Activated naive CD4-positive, alpha-beta T cell treated with anti-CD3 and anti-CD28 coated beads, Interleukin-2, amount 50 U/mL, for 72 hours (primary cell): ENCODE measurements around the gene NHSL2. TPM values are rescaled to one million over a fixed set of nuclear protein-coding genes. Genes with fewer than 3 reads are reported as not detected.

Experiments
- ATAC-seq, 2 donors: fragments of 150-1000 bp; cut with Tn5 transposase; 2 replicates each; pipeline ENCODE4 v1.10.0; 2021; ENCODE audit warnings: mild to moderate bottlenecking in 2 of 2, moderate library complexity in 2 of 2
- DNase-seq, 2 donors: peaks; one replicate each; pipeline ENCODE4 v3.0.0; 2021 to 2022; ENCODE audit warnings: low spot score in 2 of 2
- H3K27ac Mint-ChIP-seq, 2 donors: one replicate each; pipeline ENCODE4 v1.8.0; 2022; ENCODE audit warnings: mild to moderate bottlenecking in 2 of 2, mixed read lengths in 2 of 2
- H3K36me3 Mint-ChIP-seq, 2 donors: one replicate each; pipeline ENCODE4 v1.8.0; 2022; ENCODE audit warnings: mixed read lengths in 2 of 2
- H3K9me3 Mint-ChIP-seq, 2 donors: one replicate each; pipeline ENCODE4 v1.8.0; 2022; ENCODE audit warnings: mixed read lengths in 2 of 2
- total RNA-seq, 2 donors: library from RNA; stranded (reverse); gene quantifications; one replicate each; pipeline ENCODE4 v1.2.3, GENCODE V29; 2022

Gene NHSL2
- total RNA-seq, 2 donors from 2014 or later: 0.05 to 0.19 TPM

GRCh38 chrX:71996826-71997225 is 86.2 kb downstream of the NHSL2 start:
- Mint-ChIP-seq H3K36me3 (no peaks in the 10 kb centered on the region), H3K27ac (no peak overlapping the region), H3K9me3 (no peaks in the 10 kb centered on the region)
- DNase-seq: no peak
- ATAC-seq: no peak

GRCh38 chrX:71997320-71997719 is 86.7 kb downstream of the NHSL2 start:
- no peak for DNase-seq
- no peaks in the 10 kb centered on the region for H3K36me3 Mint-ChIP-seq
- H3K27ac Mint-ChIP-seq: no peak overlapping the region
- no peaks in the 10 kb centered on the region for H3K9me3 Mint-ChIP-seq
- no peak for ATAC-seq

GRCh38 chrX:71998836-71999509 is 88.3 kb downstream of the NHSL2 start:
- Mint-ChIP-seq H3K36me3 (no peaks in the 10 kb centered on the region), H3K27ac (no peak overlapping the region), H3K9me3 (no peaks in the 10 kb centered on the region)
- DNase-seq (peak in 1 of 2 donors; percentile 33), ATAC-seq (peak in 1 of 2 donors; percentile 56)

- H3K9me3 Mint-ChIP-seq: no peaks in the 10 kb centered on the region
- H3K27ac Mint-ChIP-seq: no peak overlapping the region
- ATAC-seq (no peak), DNase-seq (no peak)
- no peaks in the 10 kb centered on the region for H3K36me3 Mint-ChIP-seq
These were observed 88.9 kb downstream of the NHSL2 start for GRCh38 chrX:71999535-71999934.

GRCh38 chrX:72001471-72001870 is 90.8 kb downstream of the NHSL2 start:
- no peak for DNase-seq
- Mint-ChIP-seq H3K27ac (no peak overlapping the region), H3K9me3 (no peaks in the 10 kb centered on the region)

GRCh38 chrX:72001906-72002305 is 91.3 kb downstream of the NHSL2 start:
- ATAC-seq: no peak
- H3K9me3 Mint-ChIP-seq: no peaks in the 10 kb centered on the region
- no peak for DNase-seq
- no peak overlapping the region for H3K27ac Mint-ChIP-seq
- no peaks in the 10 kb centered on the region for H3K36me3 Mint-ChIP-seq

More at GRCh38 chrX:72001471-72001870, 90.8 kb downstream of the NHSL2 start:
- no peak for ATAC-seq
- no peaks in the 10 kb centered on the region for H3K36me3 Mint-ChIP-seq

- no peak overlapping the region for H3K27ac Mint-ChIP-seq
- DNase-seq (no peak), ATAC-seq (no peak)
- no peaks in the 10 kb centered on the region for H3K36me3 Mint-ChIP-seq
- H3K9me3 Mint-ChIP-seq: no peaks in the 10 kb centered on the region
These were observed 92.2 kb downstream of the NHSL2 start for GRCh38 chrX:72002875-72003274.

GRCh38 chrX:72003811-72004750 is 93.4 kb downstream of the NHSL2 start:
- Mint-ChIP-seq H3K36me3 (no peaks in the 10 kb centered on the region), H3K27ac (no peak overlapping the region), H3K9me3 (no peaks in the 10 kb centered on the region)
- ATAC-seq (no peak), DNase-seq (no peak)

- H3K9me3 Mint-ChIP-seq: no peaks in the 10 kb centered on the region
- H3K27ac Mint-ChIP-seq: no peak overlapping the region
- ATAC-seq (no peak), DNase-seq (no peak)
- no peaks in the 10 kb centered on the region for H3K36me3 Mint-ChIP-seq
These were observed 94.4 kb downstream of the NHSL2 start for GRCh38 chrX:72005046-72005445.

GRCh38 chrX:72006461-72006860 is 95.8 kb downstream of the NHSL2 start:
- Mint-ChIP-seq H3K27ac (no peak overlapping the region), H3K36me3 (no peaks in the 10 kb centered on the region), H3K9me3 (no peaks in the 10 kb centered on the region)
- DNase-seq: no peak
- no peak for ATAC-seq

GRCh38 chrX:72009731-72010130 is 99.1 kb downstream of the NHSL2 start:
- no peaks in the 10 kb centered on the region for H3K9me3 Mint-ChIP-seq
- H3K36me3 Mint-ChIP-seq: no peaks in the 10 kb centered on the region
- ATAC-seq: no peak
- H3K27ac Mint-ChIP-seq: no peak overlapping the region
- DNase-seq: no peak

- no peak for DNase-seq
- Mint-ChIP-seq H3K36me3 (no peaks in the 10 kb centered on the region), H3K27ac (no peak overlapping the region), H3K9me3 (no peaks in the 10 kb centered on the region)
- ATAC-seq: no peak
These were observed 101.1 kb downstream of the NHSL2 start for GRCh38 chrX:72011734-72012133.

GRCh38 chrX:72015383-72015782 is 104.7 kb downstream of the NHSL2 start:
- no peak for DNase-seq
- H3K9me3 Mint-ChIP-seq: no peaks in the 10 kb centered on the region
- H3K36me3 Mint-ChIP-seq: no peaks in the 10 kb centered on the region
- no peak overlapping the region for H3K27ac Mint-ChIP-seq
- no peak for ATAC-seq

- ATAC-seq (no peak), DNase-seq (no peak)
- Mint-ChIP-seq H3K36me3 (no peaks in the 10 kb centered on the region), H3K27ac (no peak overlapping the region), H3K9me3 (no peaks in the 10 kb centered on the region)
These were observed 106.5 kb downstream of the NHSL2 start for GRCh38 chrX:72016881-72017783.

- no peaks in the 10 kb centered on the region for H3K36me3 Mint-ChIP-seq
These were observed 107.8 kb downstream of the NHSL2 start for GRCh38 chrX:72018277-72019112.

GRCh38 chrX:72019487-72019886 is 108.8 kb downstream of the NHSL2 start:
- ATAC-seq: no peak
- Mint-ChIP-seq H3K9me3 (no peaks in the 10 kb centered on the region), H3K27ac (no peak overlapping the region), H3K36me3 (no peaks in the 10 kb centered on the region)
- DNase-seq: no peak

More at GRCh38 chrX:72018277-72019112, 107.8 kb downstream of the NHSL2 start:
- ATAC-seq: peak; percentile 97 to 98
- DNase-seq: peak; percentile 78 to 85
- H3K9me3 Mint-ChIP-seq: no peaks in the 10 kb centered on the region
- no peak overlapping the region for H3K27ac Mint-ChIP-seq
